Activated naive CD4-positive, alpha-beta T cell treated with anti-CD3 and anti-CD28 coated beads, Interleukin-2, amount 50 U/mL, for 16 hours (primary cell): Measurements from ENCODE around the gene ZNF605.
"Not testable (repeated sequence)": the region's sequence is repeated elsewhere in the genome, so short reads cannot be mapped to it uniquely, and the experiment has no call there.

Experiments used
- DNase-seq: peaks from one replicate; pipeline ENCODE4 v3.0.0-alpha.2; 2020

ZNF605 gene

DNA sequence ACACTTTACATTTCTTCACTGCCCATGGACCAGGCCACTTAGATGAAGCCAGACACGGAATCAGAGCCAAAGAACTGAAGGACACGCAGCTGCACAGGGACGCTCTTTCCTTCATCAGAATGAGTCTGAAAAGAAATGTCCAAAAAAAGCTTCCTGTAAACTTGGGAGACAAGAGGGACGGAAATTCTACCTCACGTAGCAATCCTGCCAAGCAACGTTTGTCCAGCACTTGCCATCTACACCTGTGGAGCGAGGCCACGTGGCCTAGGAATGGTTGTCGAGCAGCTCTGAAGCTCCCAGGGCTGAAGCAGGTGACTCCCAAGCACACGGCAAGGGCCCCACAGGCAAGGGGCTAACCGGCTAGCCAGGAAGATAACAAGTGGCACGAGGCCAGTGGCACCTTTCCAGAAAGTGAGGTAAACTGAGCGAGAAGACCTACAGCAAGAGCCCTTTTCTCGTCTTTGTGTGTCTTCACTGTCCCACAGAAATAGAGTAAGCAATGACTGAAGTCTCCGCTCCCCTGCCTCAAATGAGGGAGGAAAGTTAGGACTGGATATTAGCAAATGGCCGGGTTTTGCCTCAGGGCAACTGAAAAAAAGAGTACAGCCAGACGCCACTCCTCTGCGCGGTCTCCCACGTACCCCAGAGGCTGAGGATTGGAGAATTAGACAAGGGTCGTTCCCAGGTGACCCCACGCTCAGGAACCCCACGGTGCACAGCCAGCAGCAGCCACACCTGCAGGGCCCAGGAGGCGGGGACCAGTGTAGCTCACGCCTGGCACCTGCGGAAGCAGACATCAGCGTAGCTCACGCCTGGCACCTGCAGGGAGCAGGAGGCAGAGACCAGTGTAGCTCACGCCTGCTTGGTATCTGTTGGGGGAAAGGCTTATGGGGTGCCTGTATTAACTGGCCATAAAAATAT is 7.7 kb downstream of the ZNF605 start:
- DNase-seq = no peak

DNA sequence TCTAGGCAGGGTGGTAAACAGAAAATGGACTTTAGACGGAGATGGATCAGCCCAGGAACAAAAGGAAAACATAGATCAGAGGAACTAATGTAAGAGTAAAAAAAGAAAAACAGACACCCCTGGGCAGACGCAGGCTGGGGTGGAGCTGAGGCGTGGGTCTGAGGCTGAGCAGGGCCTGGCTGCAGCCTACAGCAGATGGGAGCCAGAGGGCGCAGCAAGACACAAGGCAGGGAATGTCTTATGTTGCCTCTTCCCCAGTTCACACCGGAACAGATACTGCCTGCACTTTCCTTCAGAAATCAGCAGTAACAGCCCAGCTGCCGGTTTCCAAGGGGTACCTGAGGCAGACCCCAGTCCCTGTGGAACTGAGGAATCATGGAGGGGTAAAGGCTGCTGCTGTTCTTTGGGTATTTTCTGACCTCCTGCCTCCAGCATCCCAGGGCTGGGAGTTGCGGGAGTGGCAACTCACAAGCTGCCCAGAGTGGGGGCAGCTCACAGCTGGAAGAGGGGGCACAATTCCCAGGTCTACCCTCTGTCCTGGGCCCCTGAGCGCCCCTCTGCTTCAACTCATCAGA is 9.8 kb downstream of the ZNF605 start:
- DNase-seq = no peak

DNA sequence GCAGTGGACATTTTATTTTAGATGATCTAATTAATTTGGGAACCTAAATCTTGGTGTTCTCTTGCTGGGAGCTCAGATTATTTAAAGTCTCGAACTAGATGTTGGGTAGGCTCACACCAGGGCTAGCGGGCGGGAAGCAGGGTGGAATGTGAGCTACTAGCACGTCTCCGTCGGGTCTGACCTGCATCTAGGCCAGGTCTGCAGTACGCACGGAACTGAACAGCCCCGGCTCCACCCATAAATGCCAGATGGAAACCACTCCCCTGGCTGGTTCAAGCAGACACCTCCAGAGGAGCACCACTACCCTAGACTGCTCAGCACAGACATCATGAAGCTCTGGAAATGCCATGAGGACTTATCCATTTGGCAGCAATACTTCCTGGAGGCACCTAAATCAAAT is 10.3 kb downstream of the ZNF605 start:
- no peak for DNase-seq

DNA sequence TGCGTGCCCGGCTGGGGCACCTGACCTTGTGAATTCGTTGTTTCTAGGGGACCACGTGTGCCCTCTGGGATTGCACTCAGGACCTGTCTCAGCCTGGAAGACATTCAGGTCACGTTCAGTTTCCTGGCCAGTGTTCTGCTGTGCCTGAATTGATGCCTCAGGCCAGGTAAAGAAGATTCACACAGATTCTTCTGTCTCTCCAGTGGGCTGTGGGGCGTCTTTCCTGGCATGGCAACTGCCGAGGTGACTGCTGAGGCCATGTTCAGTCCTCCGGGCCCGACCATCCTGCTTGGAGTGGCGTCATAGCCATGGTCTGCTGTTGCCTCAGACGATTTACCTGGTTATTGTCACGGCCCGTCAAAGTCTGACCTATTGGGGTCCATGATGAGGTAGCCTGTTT is 13.5 kb downstream of the ZNF605 start:
- DNase-seq = no peak

DNA sequence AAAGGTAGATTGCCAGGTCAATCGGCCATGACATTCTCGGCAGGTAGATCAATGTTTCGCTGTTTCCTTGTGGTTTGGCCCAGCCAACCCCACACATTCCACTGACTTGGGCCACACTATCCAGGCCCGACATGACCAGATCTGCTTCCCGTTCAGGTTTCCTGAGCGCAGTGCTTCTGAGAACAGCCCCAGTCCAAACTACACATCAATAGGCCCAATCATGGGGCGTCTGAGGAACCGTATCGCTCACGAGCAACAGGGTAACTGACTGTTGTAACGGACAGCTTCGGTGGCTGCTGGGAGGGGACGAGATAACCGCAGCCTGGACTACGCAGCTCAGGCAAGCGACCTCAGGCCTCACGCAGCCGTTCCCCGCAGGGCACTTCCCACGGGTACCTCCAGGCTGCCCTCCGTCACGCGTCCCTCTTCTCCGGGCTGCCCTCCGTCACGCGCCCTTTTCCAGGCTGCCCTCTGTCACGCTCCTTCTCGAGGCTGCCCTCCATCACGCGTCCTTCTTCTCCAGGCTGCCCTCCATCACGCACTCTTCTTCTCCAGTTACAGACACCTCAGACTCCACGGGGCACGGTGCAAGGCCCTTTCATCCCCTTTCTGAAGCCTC is 14.7 kb downstream of the ZNF605 start:
- no peak for DNase-seq

DNA sequence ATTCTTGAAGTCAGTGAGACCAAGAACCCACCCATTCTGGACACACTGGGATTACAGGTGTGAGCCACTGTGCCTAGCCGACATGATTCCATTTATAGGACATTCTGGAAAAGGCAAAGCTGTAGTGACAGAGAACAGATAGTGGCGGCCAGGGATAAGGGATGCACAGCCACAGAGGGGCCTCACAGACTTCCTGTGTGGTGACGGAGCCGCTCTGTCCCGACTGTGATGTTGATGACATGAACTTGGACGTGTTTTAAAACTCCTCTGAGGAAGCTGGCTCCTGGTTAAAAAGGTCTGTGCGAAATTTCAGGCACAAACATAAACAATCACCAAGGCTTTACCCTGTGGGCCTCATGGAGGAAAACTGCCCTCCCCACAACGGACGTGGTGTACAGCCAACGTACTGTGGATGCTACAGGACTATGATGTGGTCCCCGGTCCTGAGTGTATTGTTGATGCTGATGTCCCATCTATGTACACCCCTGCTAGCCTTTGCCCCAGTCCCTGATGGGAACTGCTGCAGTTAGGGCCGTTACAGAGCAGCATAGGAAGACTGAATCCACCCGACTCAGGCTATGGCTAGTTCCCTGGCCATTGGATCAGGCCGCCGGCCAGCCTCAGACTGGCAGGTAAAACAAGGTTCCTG is 15.9 kb downstream of the ZNF605 start:
- no peak for DNase-seq

DNA sequence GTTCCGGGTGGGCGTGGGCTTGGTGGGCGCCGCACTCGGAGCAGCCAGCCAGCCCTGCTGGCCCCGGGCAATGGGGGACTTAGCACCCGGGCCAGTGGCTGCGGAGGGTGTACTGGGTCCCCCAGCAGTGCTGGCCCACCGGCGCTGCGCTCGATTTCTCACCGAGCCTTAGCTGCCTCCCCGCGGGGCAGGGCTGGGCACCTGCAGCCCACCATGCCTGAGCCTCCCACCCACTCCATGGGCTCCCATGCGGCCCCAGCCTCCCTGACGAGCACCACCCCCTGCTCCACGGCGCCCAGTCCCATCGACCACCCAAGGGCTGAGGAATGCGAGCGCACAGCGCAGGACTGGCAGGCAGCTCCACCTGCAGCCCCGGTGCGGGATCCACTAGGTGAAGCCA is 17.3 kb downstream of the ZNF605 start:
- DNase-seq = not testable (repeated sequence)

DNA sequence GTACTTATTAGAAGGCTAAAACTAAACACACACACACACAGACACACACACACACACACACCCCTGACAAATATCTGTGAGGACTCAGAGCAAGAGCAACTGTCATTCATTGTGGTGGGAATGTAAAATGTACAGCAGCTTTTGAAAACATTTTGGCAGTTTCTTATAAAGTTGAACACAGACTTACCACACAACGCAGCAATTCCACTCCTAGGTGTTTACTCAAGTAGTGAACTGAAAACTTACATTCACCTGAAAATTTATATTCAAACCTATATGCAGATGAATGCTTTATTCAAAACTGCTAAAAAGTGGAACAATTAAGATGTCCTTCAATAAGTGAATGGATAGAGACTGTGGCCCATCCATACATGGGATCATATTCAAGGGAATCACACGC is 18.6 kb downstream of the ZNF605 start:
- no peak for DNase-seq

DNA sequence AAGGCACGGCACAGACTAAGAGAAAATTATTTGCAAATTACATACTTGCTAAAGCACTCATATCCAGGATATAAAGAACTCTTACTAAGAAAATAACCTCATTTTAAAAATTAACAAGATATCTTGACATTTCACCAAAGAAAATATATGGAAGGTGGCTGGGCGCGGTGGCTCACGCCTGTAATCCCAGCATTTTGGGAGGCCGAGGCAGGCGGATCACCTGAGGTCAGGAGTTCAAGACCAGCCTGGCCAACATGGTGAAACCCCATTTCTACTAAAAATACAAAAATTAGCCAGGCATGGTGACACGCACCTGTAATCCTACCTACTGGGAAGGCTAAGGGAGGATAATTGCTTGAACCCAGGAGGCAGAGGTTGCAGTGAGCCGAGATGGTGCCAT is 19.2 kb downstream of the ZNF605 start:
- not testable (repeated sequence) for DNase-seq

DNA sequence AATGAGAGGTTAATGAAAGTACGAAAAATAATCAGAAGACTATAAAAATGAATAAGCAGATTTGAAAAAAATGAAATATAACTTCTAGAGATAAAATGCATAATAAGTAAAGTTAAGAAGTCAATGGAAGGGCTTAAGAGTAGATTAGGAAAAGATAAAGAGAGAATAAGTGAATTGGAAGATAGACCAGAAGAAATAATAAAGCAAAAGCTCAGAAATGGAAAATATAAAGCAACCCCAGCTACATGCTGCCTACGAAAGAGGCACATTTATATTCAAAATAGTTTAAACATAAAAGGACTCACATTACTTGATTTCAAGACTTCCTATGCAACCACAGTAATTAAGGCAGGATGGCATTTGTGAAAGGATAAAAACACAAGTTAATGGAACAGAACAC is 19.9 kb downstream of the ZNF605 start:
- no peak for DNase-seq

DNA sequence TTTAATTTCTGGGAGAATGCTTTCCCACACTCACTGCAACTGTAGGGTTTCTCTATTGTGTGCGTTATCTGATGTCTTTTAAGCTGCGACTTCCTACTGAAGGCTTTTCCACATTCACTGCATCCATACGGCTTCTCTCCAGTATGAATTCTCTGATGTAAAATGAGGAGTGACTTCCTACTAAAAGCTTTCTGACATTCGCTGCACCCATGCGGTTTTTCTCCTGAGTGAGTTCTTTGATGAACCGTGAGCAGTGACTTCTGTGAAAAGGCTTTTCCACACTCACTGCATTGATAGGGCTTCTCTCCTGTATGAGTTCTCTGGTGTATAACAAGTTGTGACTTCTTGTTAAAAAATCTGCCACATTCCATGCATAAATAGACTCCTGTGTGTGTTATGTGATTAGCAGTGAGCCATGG is 29.7 kb downstream of the ZNF605 start:
- no peak for DNase-seq

DNA sequence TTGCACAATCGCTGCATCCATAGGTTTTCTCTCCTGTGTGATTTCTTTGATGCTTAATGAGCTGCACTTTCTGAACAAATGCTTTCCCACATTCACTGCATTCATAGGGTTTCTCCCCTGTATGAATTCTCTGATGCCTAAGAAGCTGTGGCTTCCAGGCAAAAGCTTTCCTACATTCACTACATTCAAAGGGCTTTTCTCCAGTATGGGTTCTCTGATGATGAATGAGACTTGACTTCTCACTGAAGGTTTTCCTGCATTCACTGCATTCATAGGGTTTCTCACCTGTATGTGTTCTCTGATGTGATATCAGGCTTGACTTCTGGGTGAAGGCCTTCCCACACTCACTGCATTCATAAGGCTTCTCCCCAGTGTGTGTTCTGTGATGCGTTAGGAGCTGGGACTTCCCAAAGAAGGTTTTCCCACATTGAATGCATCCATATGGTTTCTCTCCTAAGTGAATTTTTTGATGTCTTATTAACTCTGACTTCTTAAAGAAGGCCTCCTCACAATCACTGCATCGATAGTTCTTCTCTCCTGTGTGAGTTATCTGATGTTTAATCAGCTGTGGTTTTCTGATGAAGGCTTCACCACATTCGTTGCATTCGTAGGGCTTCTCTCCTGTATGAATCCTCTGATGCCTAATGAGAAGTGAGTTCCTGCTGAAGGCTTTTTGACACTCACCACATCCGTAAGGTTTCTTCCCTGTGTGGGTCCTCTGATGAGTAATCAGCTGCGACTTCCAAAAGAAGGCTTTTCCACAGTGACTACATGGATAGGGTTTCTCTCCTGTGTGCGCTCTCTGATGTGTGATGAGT is 30.3 kb downstream of the ZNF605 start:
- no peak for DNase-seq

DNA sequence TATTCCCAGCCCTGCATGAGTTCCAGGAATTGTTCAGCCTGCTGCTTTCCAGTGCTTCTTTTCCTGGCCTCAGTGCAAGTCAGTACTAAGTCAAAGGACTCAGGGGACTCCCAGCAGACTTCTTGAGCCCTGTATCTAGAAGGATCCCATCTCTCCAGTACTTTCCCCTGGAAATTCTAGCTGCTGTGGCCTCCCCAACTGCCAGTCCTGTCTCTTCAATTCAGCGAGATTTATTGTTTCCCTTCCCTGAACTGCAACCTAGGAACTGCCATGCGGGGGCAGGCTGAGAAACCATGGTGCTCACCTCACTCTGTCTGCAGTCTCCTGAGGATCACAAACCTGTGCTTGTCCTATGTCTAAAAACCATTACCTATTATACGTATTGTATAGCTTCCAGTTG is 31.8 kb downstream of the ZNF605 start:
- no peak for DNase-seq

DNA sequence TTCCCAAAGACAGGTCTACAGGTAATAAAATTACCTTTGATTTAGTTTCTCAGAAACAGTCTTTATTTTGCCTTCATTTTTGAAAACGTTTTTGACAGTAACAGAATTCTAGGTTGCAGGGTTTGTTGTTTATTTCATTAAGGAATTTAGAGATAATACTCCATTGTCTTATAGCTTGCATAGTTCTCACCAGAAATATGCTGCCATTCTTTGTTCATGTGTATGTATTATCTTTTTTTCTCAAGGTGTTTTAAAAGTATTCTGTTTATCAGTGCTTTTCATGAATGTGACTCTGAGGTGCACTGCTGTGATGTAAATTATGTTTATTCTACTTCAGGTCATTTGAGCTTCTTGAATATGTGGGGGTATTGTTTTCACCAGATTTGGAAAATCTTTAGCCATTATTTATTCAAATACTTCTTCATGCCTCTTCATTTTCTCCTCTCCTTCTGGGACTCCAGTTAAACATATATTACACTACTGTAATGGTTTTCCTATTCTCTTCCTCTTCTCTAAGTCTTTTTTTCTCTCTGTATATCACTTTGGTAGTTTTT is 32.7 kb downstream of the ZNF605 start:
- no peak for DNase-seq

DNA sequence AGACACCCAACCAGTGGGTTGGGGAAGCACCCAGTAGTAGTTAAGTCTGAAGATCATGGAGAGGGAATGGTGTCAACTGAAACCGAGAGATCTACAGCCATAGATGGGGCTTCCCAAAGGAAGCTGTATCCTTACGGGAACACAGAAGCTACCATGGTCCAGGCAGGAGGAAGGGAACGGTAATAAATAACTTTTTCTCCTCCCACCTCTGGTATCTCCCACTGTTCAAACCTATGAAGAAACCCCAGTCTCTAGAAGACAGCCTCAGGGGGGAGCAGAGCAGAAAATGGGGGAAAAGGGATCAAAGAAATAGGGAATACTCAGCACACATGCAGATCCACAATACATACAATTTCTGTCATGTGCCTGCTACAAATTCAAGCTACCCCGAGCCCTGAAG is 33.4 kb downstream of the ZNF605 start:
- DNase-seq = no peak

DNA sequence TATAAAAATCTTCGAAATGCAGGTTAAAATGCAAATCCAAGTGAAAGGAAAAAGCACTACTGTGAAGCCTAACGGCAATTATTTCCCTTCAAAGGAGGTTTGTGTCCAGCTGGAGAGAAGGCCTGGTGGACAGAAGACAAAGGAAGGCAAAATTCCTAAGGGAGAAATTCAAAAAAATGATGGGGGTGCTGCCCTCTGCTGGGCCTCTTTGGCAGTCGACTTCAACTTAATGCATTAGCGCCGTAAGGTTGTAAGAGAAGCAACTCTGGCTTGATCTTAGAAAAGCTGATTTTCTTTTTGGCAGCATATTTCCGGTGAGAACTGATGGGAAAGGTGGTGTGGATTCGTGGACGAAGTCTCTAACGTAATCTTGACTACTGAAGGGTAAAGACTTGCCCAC is 34.4 kb downstream of the ZNF605 start:
- no peak for DNase-seq

DNA sequence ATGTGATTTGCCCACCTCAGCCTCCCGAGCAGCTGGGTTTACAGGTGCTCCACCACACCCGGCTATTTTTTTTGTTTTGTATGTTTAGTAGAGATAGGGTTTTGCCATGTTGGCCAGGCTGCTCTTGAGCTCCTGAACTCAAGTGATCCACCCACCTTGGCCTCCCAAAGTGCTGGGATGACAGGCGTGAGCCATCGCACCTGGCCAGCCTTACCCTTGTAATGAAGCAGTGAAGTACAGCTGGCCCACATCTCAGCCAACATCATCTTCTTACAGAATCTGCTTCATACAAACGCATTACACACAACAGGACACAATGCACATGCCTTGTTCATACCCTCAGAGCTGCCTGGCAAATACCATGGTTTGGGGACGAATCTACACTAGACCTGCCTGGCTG is 37.4 kb downstream of the ZNF605 start:
- no peak for DNase-seq

DNA sequence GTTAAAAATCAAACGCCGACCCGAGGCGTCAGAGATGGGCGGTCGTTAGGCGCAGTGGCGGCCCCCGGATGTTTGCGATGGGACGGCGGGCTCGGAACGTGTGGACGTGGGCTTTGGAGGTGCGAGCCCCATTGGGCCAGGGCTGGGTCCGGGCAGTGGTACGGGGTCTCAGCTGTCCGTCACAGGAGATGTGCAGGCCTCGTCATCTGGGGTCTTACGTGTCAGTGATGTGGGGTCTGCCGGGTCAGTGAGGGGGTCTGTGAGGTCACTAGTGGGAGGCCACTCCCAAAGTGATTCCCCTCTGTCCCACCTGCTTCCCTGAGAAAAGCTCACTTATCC is 47.1 kb downstream of the ZNF605 start:
- no peak for DNase-seq

DNA sequence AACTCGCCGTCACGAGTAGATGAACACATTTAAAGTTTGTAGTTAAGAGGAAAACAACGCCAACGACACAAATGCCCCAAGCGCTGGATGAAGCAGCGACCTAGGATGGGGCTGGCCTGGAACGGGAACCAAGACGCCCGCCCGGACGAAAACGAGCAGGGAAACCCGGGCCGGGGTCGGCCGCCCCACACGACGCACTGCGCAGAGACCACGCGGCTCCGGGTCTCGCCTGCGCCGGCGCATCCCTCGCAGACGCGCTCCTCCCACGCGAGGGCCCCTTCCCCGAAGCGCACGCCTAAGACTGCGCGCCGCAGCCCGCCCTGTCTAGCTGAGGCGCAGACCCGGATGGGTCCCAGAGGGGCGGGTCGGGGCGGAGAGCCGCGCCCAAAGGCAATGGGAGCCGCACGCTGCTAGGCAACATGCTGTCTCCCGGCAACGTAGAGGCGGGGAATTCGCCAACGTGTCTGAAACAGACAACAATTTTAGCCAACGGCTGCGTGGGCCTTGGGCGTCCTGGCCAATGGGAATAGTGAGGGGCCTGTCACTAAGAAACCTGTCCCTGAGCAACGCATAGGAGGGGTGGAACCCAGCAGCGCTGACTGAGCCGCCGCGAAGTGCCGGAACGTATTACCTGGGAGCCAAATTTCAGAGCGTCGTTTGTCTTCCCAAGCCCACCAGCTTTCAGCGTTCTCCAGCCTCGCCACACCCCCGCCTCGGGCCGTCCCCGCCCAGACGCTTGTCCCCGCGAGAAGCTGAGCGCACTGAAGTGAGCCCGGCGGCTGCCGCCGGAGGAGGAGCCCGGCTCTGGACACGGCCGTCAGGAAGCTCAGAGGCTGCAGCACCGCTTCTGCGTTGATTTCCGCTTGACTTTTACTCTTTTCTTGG is 47.7 kb downstream of the ZNF605 start:
- DNase-seq = peak; percentile 97

DNA sequence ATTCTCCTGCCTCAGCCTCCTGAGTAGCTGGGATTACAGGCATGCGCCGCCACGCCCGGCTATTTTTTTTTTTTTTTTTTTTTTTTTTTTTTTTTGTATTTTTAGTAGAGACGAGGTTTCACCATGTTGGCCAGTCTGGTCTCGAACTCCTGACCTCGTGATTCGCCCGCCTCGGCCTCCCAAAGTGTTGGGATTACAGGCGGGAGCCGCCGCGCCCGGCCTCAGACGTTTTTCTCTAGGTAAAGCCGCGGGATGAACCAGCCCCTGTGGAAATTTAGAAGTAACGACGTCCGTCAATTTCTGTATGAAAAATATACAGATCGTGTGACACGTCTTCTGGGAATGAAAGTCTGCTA is 48.3 kb downstream of the ZNF605 start:
- DNase-seq = not testable (repeated sequence)

DNA sequence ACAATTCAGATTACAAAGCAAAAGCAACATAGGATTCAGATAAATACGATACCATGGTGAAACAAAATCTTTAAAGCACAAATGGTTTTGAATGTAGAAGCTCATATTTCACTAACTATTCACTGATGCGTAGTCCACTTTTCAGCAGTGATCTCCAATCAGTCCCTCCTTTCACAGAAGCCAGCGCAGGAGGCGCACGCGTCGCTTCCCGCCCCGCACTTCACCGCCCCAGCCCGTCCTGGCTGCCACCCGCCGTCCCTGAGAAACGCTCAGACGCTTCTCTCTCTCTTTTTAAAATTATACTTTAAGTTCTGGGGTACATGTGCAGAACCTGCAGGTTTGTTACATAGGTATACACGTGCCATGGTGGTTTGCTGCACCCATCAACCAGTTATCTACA is 48.9 kb downstream of the ZNF605 start:
- DNase-seq = no peak
